KBM-7 (cell line): ENCODE results near the gene GIT1.

Source experiments
- DNase-seq: peaks from one replicate; pipeline ENCODE4 v3.0.0-alpha.2; 2015
- in situ Hi-C: fragments of 300-500 bp; cut with MboI; formaldehyde crosslinking; loops from 2 replicates; pipeline ENCODE4 v1.14.3; 2020; ENCODE audit warnings: low sequenced_read_pairs, low pct_unique_long_range_greater_than_20kb, mixed read lengths

The GIT1 gene

GRCh38 chr17:29617481-29618271 is 28.2 kb upstream of the GIT1 start:
- in situ Hi-C loops: loop anchor here (25.0 kb wide), 1 partner anchor 470 kb away; no protein-coding TSS in a partner anchor
- DNase-seq: peak; percentile 89

GRCh38 chr17:29617125-29617480 is 27.7 kb upstream of the GIT1 start:
- in situ Hi-C loops: loop anchor here (25.0 kb wide), 1 partner anchor 470 kb away; no protein-coding TSS in a partner anchor
- peak; percentile 95 for DNase-seq

- DNase-seq: no peak
- in situ Hi-C loops: loop anchor here (25.0 kb wide), 1 partner anchor 471 kb away; no protein-coding TSS in a partner anchor
Measured at GRCh38 chr17:29616300-29617048, 27.0 kb upstream of the GIT1 start.

DNA sequence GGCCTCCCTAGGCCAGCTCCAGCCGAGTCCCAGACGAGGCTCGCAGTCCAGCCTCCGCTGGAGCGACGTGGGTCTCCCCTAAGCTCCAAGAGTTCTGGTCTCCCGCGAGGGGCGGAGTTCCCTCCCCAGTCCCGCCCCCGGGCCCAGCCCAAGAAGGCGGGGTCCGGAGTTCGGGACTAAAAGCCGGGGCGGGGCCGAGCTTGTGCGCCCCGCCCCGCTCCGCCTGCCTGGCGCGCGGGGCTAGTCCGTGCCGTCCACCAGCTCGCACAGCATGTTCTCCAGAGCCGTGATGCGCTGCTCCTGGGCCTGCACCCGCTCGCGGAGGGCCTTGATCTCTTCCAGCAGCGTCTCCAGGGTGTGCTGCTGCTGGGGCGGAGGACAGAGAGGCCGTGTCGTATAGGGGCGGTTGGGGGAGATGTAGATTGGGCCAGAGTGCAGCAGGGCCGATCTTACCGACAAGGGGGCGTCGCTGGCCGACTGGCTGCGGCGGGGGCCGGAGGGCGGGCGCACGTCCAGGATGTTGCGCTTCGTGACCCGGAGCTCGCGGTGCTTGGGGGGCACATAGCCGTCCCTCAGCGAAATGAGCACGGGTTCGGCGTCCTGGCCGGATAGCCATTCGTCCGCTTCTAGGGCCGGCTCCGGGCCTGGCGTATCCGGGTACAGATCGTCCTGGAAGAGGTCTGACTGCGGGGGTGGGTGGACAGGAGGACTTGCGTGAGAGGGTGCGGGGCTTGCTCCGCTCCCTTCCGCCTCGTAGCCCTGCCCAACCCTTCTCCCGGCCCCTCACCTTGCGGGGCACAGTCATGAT is 26.2 kb upstream of the GIT1 start:
- in situ Hi-C loops: loop anchor here (25.0 kb wide), 1 partner anchor 472 kb away; no protein-coding TSS in a partner anchor
- no peak for DNase-seq

DNA sequence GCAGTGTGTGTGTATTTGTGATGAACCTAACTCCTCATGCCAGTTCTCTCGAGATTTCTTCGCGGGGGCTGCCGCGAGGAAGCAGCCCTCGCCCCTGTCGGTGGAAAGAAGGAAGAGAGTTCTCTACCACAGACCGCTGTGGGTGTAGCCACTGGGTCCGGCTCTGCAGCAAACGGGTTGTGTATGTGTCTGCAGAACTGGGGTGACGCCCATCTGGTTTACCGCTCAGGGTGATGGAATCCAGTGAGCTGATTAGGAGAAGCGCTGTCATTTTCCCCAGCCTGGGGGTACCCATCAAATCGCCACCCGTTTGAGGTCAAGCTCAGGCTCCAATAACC is 25.6 kb upstream of the GIT1 start:
- in situ Hi-C loops: loop anchor here (25.0 kb wide), 1 partner anchor 472 kb away; no protein-coding TSS in a partner anchor
- peak; percentile 39 for DNase-seq

GRCh38 chr17:29614349-29615047 is 25.1 kb upstream of the GIT1 start:
- DNase-seq: no peak
- in situ Hi-C loops: loop anchor here (25.0 kb wide), 1 partner anchor 473 kb away; no protein-coding TSS in a partner anchor

- no peak for DNase-seq
- in situ Hi-C loops: loop anchor here (25.0 kb wide), 1 partner anchor 473 kb away; no protein-coding TSS in a partner anchor
Measured at GRCh38 chr17:29613856-29614255, 24.4 kb upstream of the GIT1 start.

DNA sequence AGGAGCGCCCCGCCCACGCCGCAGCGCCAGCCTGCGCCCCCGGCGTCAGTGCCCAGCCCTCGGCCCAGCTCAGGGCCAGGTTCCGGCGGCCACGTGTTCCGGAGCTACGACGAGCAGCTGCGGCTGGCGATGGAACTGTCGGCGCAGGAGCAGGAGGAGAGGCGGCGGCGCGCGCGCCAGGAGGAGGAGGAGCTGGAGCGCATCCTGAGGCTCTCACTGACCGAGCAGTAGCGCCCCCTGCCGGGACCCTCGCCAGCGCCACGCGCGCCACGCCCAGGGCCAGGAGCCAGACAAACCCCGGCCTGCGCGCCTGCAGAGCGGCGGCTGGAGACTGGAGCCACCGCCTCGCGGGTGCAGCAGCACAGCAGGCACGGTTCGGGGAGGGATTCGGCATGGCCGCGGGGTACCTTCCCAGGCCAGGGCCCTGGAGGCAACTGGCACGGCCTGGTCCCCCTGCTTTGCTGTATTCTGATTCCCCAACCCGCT is 23.9 kb upstream of the GIT1 start:
- in situ Hi-C loops: loop anchor here (25.0 kb wide), 1 partner anchor 474 kb away; no protein-coding TSS in a partner anchor
- no peak for DNase-seq

DNA sequence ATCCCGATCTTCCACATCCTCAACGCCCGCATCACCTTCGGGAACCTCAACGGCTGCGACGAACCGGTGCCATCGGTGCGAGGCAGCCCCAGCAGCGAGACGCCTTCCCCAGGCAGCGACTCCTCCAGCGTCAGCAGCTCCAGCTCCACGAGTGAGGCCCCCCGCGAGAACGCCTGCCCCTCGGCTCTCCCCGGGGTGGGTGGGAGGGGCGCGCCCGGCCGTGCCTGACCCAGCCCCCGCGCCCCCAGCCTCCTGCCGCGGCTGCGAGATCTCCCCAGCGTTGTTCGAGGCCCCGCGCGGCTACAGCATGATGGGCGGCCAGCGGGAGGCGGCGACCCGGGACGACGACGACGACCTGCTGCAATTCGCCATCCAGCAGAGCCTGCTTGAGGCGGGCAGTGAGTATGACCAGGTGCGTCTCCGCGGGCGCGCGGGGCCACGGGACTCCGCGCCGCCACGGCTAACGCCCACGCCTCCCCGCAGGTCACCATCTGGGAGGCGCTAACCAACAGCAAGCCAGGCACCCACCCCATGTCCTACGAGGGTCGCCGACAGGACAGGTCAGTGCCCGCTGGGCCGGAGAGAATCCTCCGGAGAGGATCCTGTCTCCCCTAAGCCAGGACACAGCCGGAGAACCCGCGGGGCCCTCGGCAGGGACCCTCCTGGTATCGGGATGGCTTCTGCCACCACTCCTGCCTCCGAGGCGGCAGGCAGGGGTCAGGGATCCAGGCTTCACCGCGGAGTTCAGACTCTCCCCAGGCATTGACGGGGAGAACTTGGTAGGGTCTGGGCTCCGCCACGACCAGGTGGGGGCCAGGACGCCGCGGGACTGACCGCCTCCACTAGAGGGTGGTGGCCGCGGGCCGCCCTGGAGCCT is 23.2 kb upstream of the GIT1 start:
- no peak for DNase-seq
- in situ Hi-C loops: loop anchor here (25.0 kb wide), 1 partner anchor 475 kb away; no protein-coding TSS in a partner anchor

GRCh38 chr17:29612094-29612403 is 22.6 kb upstream of the GIT1 start:
- in situ Hi-C loops: loop anchor here (25.0 kb wide), 1 partner anchor 475 kb away; no protein-coding TSS in a partner anchor

DNA sequence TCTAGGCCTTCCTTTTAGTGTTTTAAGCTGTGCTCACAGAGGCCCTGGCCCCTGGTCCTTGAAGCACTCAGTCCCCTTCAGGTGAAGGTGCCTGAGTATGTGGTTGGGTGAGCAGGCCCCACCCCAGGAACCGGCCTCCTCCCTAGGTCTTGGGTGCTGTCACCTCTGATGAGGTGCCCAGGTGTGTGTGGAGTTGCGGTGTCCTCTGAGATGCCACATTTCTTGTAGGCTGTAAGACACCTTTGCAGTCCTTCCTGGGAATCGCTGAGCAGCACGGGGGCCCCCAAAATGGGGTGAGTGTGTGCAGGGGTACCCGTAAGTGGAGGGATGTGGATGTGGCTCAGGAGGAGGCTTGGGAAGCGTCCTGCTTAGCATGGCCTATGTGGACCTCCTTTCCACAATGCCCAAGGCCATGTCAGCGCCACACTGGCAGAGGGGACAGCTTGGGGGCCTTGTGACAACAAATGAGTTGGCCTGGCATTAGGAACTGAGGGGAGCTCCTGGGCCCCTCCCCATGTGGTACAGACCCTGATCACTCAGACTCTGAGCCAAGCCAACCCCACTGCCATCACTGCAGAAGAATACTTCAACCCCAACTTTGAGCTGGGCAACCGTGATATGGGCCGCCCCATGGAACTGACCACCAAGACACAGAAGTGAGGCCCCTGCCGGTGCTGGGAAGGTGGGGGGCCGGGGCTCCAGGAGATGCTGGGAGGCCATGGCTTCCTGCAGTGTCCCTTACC is 22.1 kb upstream of the GIT1 start:
- in situ Hi-C loops: loop anchor here (25.0 kb wide), 1 partner anchor 476 kb away; no protein-coding TSS in a partner anchor
- no peak for DNase-seq

More at GRCh38 chr17:29612094-29612403, 22.6 kb upstream of the GIT1 start:
- DNase-seq: no peak

GRCh38 chr17:29610395-29610794 is 20.9 kb upstream of the GIT1 start:
- in situ Hi-C loops: loop anchor here (25.0 kb wide), 1 partner anchor 477 kb away; no protein-coding TSS in a partner anchor
- no peak for DNase-seq

DNA sequence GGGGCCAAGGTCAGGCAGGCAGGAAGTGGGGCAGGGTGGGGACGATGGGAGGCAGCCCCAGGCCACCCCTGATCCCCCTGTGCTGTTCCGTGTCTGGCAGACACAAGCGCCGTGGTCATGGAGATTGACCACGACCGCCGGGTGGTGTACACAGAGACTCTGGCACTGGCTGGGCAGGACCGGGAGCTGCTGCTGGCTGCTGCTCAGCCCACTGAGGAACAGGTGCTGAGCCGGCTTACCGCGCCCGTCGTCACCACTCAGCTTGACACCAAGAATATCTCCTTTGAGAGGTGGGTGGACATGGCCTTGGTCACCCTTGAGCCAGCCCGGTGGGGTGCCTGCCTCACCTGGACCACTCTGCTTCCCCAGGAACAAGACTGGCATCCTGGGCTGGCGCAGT is 19.5 kb upstream of the GIT1 start:
- in situ Hi-C loops: loop anchor here (25.0 kb wide), 1 partner anchor 478 kb away; no protein-coding TSS in a partner anchor

DNA sequence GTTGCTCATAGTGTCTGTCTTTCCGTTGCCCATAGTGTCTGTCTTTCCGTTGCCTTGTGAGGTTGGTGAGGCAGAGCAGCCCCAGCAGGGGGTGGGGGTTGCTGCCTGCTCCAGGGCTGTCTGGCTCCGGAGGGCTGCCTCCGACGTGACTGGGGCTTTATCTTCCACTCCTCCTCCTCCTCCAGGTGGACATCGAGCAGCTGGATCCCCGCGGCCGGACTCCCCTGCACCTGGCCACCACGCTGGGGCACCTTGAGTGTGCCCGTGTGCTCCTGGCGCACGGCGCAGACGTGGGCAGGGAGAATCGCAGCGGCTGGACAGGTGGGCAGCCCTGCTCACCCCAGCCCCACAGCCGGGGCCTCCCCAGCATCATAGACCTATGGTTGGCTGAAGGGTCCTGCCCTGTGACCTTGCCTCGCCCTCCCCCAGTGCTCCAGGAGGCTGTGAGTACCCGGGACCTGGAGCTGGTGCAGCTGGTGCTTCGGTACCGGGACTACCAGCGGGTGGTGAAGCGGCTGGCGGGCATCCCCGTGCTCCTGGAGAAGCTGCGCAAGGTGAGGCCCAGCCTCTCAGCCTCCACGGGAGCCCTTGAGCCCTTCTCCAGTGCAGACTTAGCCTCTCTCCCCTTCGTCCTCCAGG is 18.2 kb upstream of the GIT1 start:
- in situ Hi-C loops: loop anchor here (25.0 kb wide), 1 partner anchor 480 kb away; no protein-coding TSS in a partner anchor
- DNase-seq: no peak

More for the DNA sequence above, 19.5 kb upstream of the GIT1 start:
- DNase-seq: no peak

GRCh38 chr17:29603109-29603674 is 13.7 kb upstream of the GIT1 start:
- in situ Hi-C loops: loop anchor here (25.0 kb wide), 1 partner anchor 484 kb away; no protein-coding TSS in a partner anchor

More at GRCh38 chr17:29603109-29603674, 13.7 kb upstream of the GIT1 start:
- no peak for DNase-seq
